DMS53 treated with DMSO at 0.1 percent for 48 hours (cell line): Measurements from ENCODE around the gene DNM1L.
A peak's percentile ranks its signal among the peaks of the same experiment; 100 is the strongest.

Experiments
- DNase-seq: peaks from one replicate; lab custom pipeline; 2025; ENCODE audit not compliant: unreplicated experiment; lab: John Stamatoyannopoulos, UW

DNM1L gene

GRCh38 chr12:32679091-32679919 is at the start of gene DNM1L:
TSS of gene DNM1L (plus strand) at chr12:32679301. CDS start at chr12:32679364, 63 bp downstream.
- peak; percentile 100 for DNase-seq

- no peak for DNase-seq
Observed at GRCh38 chr12:32641287-32641901, 37.7 kb upstream of the DNM1L start.

GRCh38 chr12:32644431-32644830 is 34.7 kb upstream of the DNM1L start:
- no peak for DNase-seq

- no peak for DNase-seq
Observed at GRCh38 chr12:32647275-32647674, 31.8 kb upstream of the DNM1L start.

- peak; percentile 42 for DNase-seq
Observed at GRCh38 chr12:32650508-32650907, 28.6 kb upstream of the DNM1L start.

GRCh38 chr12:32651151-32651955 is 27.7 kb upstream of the DNM1L start:
- DNase-seq, result no peak

GRCh38 chr12:32651956-32652210 is 27.2 kb upstream of the DNM1L start:
- DNase-seq, result no peak

GRCh38 chr12:32659908-32660440 is 19.1 kb upstream of the DNM1L start:
- DNase-seq, result no peak

- DNase-seq, result no peak
Observed at GRCh38 chr12:32661706-32662105, 17.4 kb upstream of the DNM1L start.

GRCh38 chr12:32662665-32663064 is 16.4 kb upstream of the DNM1L start:
- no peak for DNase-seq

- no peak for DNase-seq
Observed at GRCh38 chr12:32666018-32666417, 13.1 kb upstream of the DNM1L start.

GRCh38 chr12:32669584-32669983 is 9.5 kb upstream of the DNM1L start:
- no peak for DNase-seq

- peak; percentile 93 for DNase-seq
Observed at GRCh38 chr12:32671930-32672780, 6.9 kb upstream of the DNM1L start.

GRCh38 chr12:32679920-32680237 is 778 bp downstream of the DNM1L start:
- DNase-seq, result no peak

- DNase-seq, result no peak
Observed at GRCh38 chr12:32680787-32681186, 1.7 kb downstream of the DNM1L start.

- DNase-seq, result no peak
Observed at GRCh38 chr12:32681272-32681671, 2.2 kb downstream of the DNM1L start.

- no peak for DNase-seq
Observed at GRCh38 chr12:32686340-32686739, 7.2 kb downstream of the DNM1L start.

- no peak for DNase-seq
Observed at GRCh38 chr12:32688786-32689185, 9.7 kb downstream of the DNM1L start.

GRCh38 chr12:32690927-32691326 is 11.8 kb downstream of the DNM1L start:
- no peak for DNase-seq

- DNase-seq, result no peak
Observed at GRCh38 chr12:32692358-32692757, 13.3 kb downstream of the DNM1L start.

GRCh38 chr12:32693036-32693435 is 13.9 kb downstream of the DNM1L start:
- no peak for DNase-seq
